B cell (primary cell): ENCODE measurements around the gene GGT6. TPM values are rescaled to one million over a fixed set of nuclear protein-coding genes. Genes with fewer than 3 reads are reported as not detected.

Source experiments
- ATAC-seq: fragments of 200-7000 bp; cut with Tn5 transposase; one replicate; pipeline ENCODE4 v1.10.0; 2021; ENCODE audit warnings: low read depth, mild to moderate bottlenecking, moderate number of reproducible peaks, moderate library complexity
- CTCF ChIA-PET: fragments of 350-600 bp; sonication (Branson Sonifier 250); formaldehyde crosslinking; loops from one replicate; lab custom pipeline; 2021; ENCODE audit warnings: antibody characterized with exemption, inconsistent platforms; lab: Charles Lee
- POLR2A ChIA-PET: fragments of 350-600 bp; sonication (Branson Sonifier 250); formaldehyde crosslinking; loops from one replicate; lab custom pipeline; 2021; ENCODE audit warnings: antibody characterized with exemption; lab: Charles Lee
- DNase-seq: peaks from one replicate; pipeline ENCODE4 v3.0.0; 2013
- H2AFZ ChIP-seq: 2 replicates; pipeline ENCODE4 v1.6.1; 2012; ENCODE audit warnings: mild to moderate bottlenecking, low read depth, low read length; ENCODE audit not compliant: insufficient read depth, poor library complexity, severe bottlenecking
- H3K27ac ChIP-seq, 2 donors: 1 replicate in 1 of 2; 2 replicates in 1 of 2; pipeline ENCODE4 v1.5.1; 2012 to 2013; ENCODE audit warnings: low read length in 2 of 2, mild to moderate bottlenecking in 2 of 2, moderate library complexity in 1 of 2
- H3K27me3 ChIP-seq, 4 experiments: fragments of 200-600 bp in 1 of 4; sonication (generic) in 1 of 4; replicated peaks in 1 of 4; 1 replicate in 2 of 4; 2 replicates in 2 of 4; pipeline versions ENCODE4 v1.6.1 to v1.7.0; 2013 to 2016; ENCODE audit warnings: low read length in 3 of 4, mild to moderate bottlenecking in 2 of 4, mixed read lengths in 1 of 4, moderate library complexity in 1 of 4; ENCODE audit not compliant: insufficient read depth in 4 of 4, control insufficient read depth in 3 of 4; ENCODE audit errors: control extremely low read depth in 1 of 4
- H3K36me3 ChIP-seq, 2 experiments: replicated peaks in 1 of 2; 1 replicate in 1 of 2; 2 replicates in 1 of 2; pipeline versions ENCODE4 v1.6.1 to v1.7.1; 2013; ENCODE audit warnings: low read length in 1 of 2; ENCODE audit not compliant: insufficient read depth in 2 of 2, control insufficient read depth in 1 of 2; ENCODE audit errors: control extremely low read depth in 1 of 2, extremely low read depth in 1 of 2
- H3K4me1 ChIP-seq, 2 donors: fragments of 200-600 bp in 1 of 2; sonication (generic) in 1 of 2; 1 replicate in 1 of 2; 2 replicates in 1 of 2; pipeline versions ENCODE4 v1.5.1 to v1.6.1; 2013 to 2017; ENCODE audit warnings: low read length in 2 of 2; ENCODE audit not compliant: control insufficient read depth in 2 of 2, insufficient read depth in 2 of 2
- H3K4me2 ChIP-seq: replicated peaks from 2 replicates; pipeline ENCODE3; 2012; ENCODE audit warnings: mild to moderate bottlenecking, low read depth, low read length; ENCODE audit not compliant: poor library complexity, severe bottlenecking
- H3K4me3 ChIP-seq, 5 experiments: fragments of 200-600 bp in 1 of 5; sonication (generic) in 1 of 5; 1 replicate in 3 of 5; 2 replicates in 2 of 5; pipeline versions ENCODE4 v1.5.1 to v1.7.0; 2011 to 2016; ENCODE audit warnings: low read length in 4 of 5, mild to moderate bottlenecking in 4 of 5, low read depth in 2 of 5, control low read depth in 1 of 5, moderate library complexity in 1 of 5; ENCODE audit not compliant: insufficient read depth in 1 of 5; ENCODE audit errors: control extremely low read depth in 1 of 5, extremely low read depth in 1 of 5
- H3K79me2 ChIP-seq: fragments of 200-600 bp; sonication (generic); one replicate; pipeline ENCODE4 v1.6.0; 2016; ENCODE audit warnings: low read length; ENCODE audit not compliant: control insufficient read depth, insufficient read depth
- H3K9ac ChIP-seq: fragments of 200-600 bp; sonication (generic); 2 replicates; pipeline ENCODE4 v1.6.1; 2017; ENCODE audit warnings: mild to moderate bottlenecking, low read length, moderate library complexity
- H3K9me3 ChIP-seq, 3 donors: one replicate each; pipeline versions ENCODE4 v1.6.1 to v1.7.1; 2013; ENCODE audit warnings: low read length in 2 of 3; ENCODE audit not compliant: control insufficient read depth in 2 of 3, insufficient read depth in 1 of 3; ENCODE audit errors: control extremely low read depth in 1 of 3
- H4K20me1 ChIP-seq: 2 replicates; pipeline ENCODE4 v1.6.0; 2012; ENCODE audit warnings: mild to moderate bottlenecking, low read length; ENCODE audit not compliant: insufficient read depth, control insufficient read depth, poor library complexity, severe bottlenecking
- H3K27ac Mint-ChIP-seq: one replicate; pipeline ENCODE4 v1.8.0; 2021; ENCODE audit warnings: mixed read lengths
- H3K27me3 Mint-ChIP-seq: one replicate; pipeline ENCODE4 v1.8.0; 2021; ENCODE audit warnings: mixed read lengths
- H3K4me1 Mint-ChIP-seq: one replicate; pipeline ENCODE4 v1.8.0; 2021; ENCODE audit warnings: mixed read lengths
- H3K4me3 Mint-ChIP-seq: one replicate; pipeline ENCODE4 v1.8.0; 2021; ENCODE audit warnings: mixed read lengths
- H3K9me3 Mint-ChIP-seq: one replicate; pipeline ENCODE4 v1.8.0; 2022; ENCODE audit warnings: mixed read lengths; ENCODE audit not compliant: insufficient read depth
- EZH2 ChIP-seq: IDR thresholded peaks from 2 replicates; pipeline ENCODE4 v1.6.1; 2012; ENCODE audit warnings: borderline replicate concordance, low read depth, mild to moderate bottlenecking, moderate library complexity, low read length; ENCODE audit not compliant: insufficient read depth, poor library complexity, severe bottlenecking
- WGBS: methylation state at CpG from one replicate; pipeline ENCODE4 v1.1.5; 2013; ENCODE audit warnings: missing lambda C conversion rate; ENCODE audit not compliant: insufficient coverage; 5-methylcytosine and 5-hydroxymethylcytosine counted together
- intact Hi-C: fragments of 100-400 bp; cut with micrococcal nuclease; formaldehyde crosslinking; loops from one replicate; pipeline ENCODE4 v1.10.0; 2022
- polyA plus RNA-seq: library from polyadenylated mRNA; depleted of rRNA; stranded (reverse); fragments of >200 nt; gene quantifications from 2 replicates; pipeline ENCODE4 v1.2.3, GENCODE V29; 2012
- total RNA-seq, 2 donors: library from RNA; stranded (reverse); fragments of 120-200 nt in 1 of 2; gene quantifications; 1 replicate in 1 of 2; 2 replicates in 1 of 2; pipeline versions ENCODE4 v1.2.3 to v1.2.4, GENCODE V29; 2013 to 2022
- TF ChIP-seq, protein P1 (sequence below): fragments of 200-600 bp; IDR thresholded peaks from one replicate; pipeline ENCODE4 v1.8.0; 2022; ENCODE audit warnings: antibody characterized with exemption, mild to moderate bottlenecking

GGT6 gene
- total and polyA plus RNA-seq, 2 donors (not counting 1 experiment from before 2014, with no cell fraction given): not detected

DNA sequence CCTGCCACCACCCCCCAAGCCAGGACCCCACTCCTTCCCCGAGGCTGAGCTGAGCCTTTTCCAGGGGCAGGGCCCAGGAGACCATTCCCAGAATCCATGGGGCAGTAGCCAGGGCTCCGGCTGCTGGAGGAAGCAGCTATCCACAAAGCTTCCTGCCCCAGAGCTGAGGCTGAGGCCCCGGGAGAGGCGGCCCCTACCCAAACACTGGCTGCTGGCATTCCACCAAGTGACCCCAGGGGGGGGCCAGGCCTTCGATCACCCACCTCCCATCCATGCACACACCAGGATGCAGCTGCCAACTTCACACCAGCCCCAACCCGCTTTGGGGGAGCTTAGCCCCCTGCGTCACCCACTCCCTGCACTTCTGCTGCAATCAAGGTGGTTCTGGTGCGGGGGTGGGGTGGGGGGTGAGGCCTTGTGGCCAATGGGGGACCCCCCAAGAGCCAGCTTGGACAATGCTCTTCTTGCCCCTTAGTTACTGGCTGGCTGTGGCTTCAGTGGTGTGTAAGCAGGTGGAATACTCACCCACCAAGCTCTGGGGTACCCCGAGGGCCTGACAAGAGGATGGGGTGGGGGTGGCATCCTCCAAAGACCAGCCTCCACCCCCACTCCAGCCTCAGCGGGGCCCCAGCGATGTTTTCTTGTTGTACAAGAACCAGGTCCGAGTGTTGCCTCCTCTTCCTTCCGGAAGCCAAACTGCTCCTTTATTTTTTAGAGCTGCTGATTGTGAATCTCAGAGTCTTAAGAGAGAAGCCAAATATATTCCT, 22.0 kb downstream of the GGT6 start:
- Mint-ChIP-seq H3K4me1 (peaks cover 2% of the 10 kb centered on the region), H3K4me3 (no peak overlapping the region), H3K9me3 (no peaks in the 10 kb centered on the region), H3K27ac (no peak overlapping the region), H3K27me3 (peaks cover under 1% of the 10 kb centered on the region)
- no peak for TF ChIP-seq EZH2
- H4K20me1 ChIP-seq: no peaks in the 10 kb centered on the region
- H3K4me2 ChIP-seq: no peak overlapping the region
- no peak overlapping the region for H2AFZ ChIP-seq
- DNase-seq (no peak), ATAC-seq (no peak)
- H3K79me2 ChIP-seq: no peaks in the 10 kb centered on the region
- no peak overlapping the region for H3K27ac ChIP-seq
- no peak overlapping the region for H3K9ac ChIP-seq
- WGBS: 68% methylated on average over 6 of the region's 13 CpGs
- ChIA-PET POLR2A (no interaction called here), CTCF (interaction anchor here (1.0 kb wide), 1 partner anchor 119 kb away, joined by 4 read pairs; no protein-coding TSS in a partner anchor)
- no peaks in the 10 kb centered on the region for H3K9me3 ChIP-seq
- no peak overlapping the region for H3K4me3 ChIP-seq
- peaks cover 0 to 39% of the 10 kb centered on the region in 2 experiments for H3K36me3 ChIP-seq
- H3K27me3 ChIP-seq: no peaks in the 10 kb centered on the region
- intact Hi-C loops: no loop called here
- H3K4me1 ChIP-seq: peaks cover 0 to 3% of the 10 kb centered on the region in 2 donors

DNA sequence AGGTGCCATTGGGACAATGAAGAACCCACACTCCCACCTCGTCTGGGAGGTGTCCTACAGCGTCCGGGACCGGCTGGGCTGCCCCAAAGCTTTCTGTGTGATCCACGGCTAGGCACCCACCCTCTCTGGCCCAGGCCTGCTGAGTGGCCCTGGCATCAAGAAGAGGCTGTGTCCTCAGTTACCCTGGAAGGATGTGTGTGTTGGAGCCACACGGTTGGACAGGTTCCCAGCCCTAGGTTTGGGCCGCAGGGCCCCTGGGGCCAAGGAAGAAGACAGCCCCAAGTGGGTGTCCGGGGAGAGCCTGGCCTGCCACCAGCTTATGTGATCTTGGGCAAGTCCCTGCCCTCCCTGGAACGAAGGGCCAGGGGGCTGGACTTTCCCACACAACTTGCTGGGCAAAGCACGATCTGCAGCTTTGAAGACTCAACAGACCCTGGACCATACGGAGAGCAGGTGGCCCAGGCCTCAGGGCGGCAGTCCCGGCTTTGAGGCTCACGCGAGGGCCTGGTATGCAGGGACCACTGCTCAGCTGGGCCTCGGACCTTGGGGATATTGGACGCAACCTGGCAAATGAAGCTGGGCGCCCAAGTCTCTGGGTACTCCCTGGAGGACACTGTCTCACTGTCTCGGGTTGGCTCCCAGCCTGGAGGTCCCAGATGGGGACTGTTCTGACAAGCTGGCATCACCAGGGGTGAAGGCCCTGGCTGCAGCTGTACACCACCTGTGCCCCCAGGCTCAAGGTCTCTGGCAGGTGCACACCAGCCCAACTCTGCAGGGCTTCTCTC, 22.7 kb downstream of the GGT6 start:
- H3K4me2 ChIP-seq: no peak overlapping the region
- intact Hi-C loops: no loop called here
- peaks cover 0 to 32% of the 10 kb centered on the region in 2 experiments for H3K36me3 ChIP-seq
- ChIA-PET POLR2A (no interaction called here), CTCF (no interaction called here)
- no peaks in the 10 kb centered on the region for H4K20me1 ChIP-seq
- ATAC-seq (no peak), DNase-seq (no peak)
- no peak overlapping the region for H3K27ac Mint-ChIP-seq
- H3K9me3 Mint-ChIP-seq: no peaks in the 10 kb centered on the region
- H2AFZ ChIP-seq: no peak overlapping the region
- H3K4me1 Mint-ChIP-seq: peaks cover 2% of the 10 kb centered on the region
- H3K27me3 Mint-ChIP-seq: peaks cover 4% of the 10 kb centered on the region
- H3K9me3 ChIP-seq: no peaks in the 10 kb centered on the region
- no peak overlapping the region for H3K4me3 Mint-ChIP-seq
- H3K27me3 ChIP-seq: no peaks in the 10 kb centered on the region
- peaks cover 0 to 3% of the 10 kb centered on the region in 2 donors for H3K4me1 ChIP-seq
- TF ChIP-seq, protein P1, sequence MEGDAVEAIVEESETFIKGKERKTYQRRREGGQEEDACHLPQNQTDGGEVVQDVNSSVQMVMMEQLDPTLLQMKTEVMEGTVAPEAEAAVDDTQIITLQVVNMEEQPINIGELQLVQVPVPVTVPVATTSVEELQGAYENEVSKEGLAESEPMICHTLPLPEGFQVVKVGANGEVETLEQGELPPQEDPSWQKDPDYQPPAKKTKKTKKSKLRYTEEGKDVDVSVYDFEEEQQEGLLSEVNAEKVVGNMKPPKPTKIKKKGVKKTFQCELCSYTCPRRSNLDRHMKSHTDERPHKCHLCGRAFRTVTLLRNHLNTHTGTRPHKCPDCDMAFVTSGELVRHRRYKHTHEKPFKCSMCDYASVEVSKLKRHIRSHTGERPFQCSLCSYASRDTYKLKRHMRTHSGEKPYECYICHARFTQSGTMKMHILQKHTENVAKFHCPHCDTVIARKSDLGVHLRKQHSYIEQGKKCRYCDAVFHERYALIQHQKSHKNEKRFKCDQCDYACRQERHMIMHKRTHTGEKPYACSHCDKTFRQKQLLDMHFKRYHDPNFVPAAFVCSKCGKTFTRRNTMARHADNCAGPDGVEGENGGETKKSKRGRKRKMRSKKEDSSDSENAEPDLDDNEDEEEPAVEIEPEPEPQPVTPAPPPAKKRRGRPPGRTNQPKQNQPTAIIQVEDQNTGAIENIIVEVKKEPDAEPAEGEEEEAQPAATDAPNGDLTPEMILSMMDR: no peak
- no peak for TF ChIP-seq EZH2
- 86% methylated on average over 19 of the region's 19 CpGs for WGBS
- no peak overlapping the region for H3K9ac ChIP-seq
- H3K4me3 ChIP-seq: no peak overlapping the region
- H3K27ac ChIP-seq: no peak overlapping the region
- H3K79me2 ChIP-seq: no peaks in the 10 kb centered on the region
